Vagina (tissue), 2 donors: ENCODE data around the gene PTPN14. TPM values are rescaled to one million over a fixed set of nuclear protein-coding genes. Genes with fewer than 3 reads are reported as not detected.

Experiments
- DNase-seq, 2 donors: peaks; one replicate each; pipeline ENCODE4 v3.0.0-alpha.2; 2017; ENCODE audit errors: extremely low spot score in 2 of 2
- H3K27ac ChIP-seq: fragments of 200-600 bp; sonication (generic); one replicate; pipeline ENCODE4 v1.5.1; 2019
- H3K27me3 ChIP-seq: fragments of 200-600 bp; sonication (generic); one replicate; pipeline ENCODE4 v1.5.1; 2019
- H3K36me3 ChIP-seq, 2 donors: fragments of 200-600 bp; sonication (generic); one replicate each; pipeline ENCODE4 v1.5.1; 2017 to 2019
- H3K4me1 ChIP-seq: fragments of 200-600 bp; sonication (generic); one replicate; pipeline ENCODE4 v1.5.1; 2019
- H3K4me3 ChIP-seq, 2 donors: fragments of 200-600 bp; sonication (generic); 1 replicate in 1 of 2; 2 replicates in 1 of 2; pipeline ENCODE4 v1.5.1; 2016 to 2019
- H3K9me3 ChIP-seq: fragments of 200-600 bp; sonication (generic); one replicate; pipeline ENCODE4 v1.5.1; 2019
- CTCF ChIP-seq, 3 experiments: fragments of 450-650 bp in 2 of 3; fragments of 200-600 bp in 1 of 3; sonication (generic) in 1 of 3; IDR thresholded peaks; one replicate each; pipeline ENCODE4 v1.5.1; 2017 to 2019; ENCODE audit warnings: antibody characterized with exemption in 3 of 3, mild to moderate bottlenecking in 2 of 3, moderate library complexity in 2 of 3
- POLR2A ChIP-seq, 2 donors: fragments of 450-650 bp; IDR thresholded peaks; one replicate each; pipeline ENCODE4 v1.6.1; 2017; ENCODE audit warnings: antibody characterized with exemption in 2 of 2, mild to moderate bottlenecking in 2 of 2, moderate library complexity in 2 of 2
- POLR2AphosphoS5 ChIP-seq, 2 donors: sonication (generic); formaldehyde crosslinking; IDR thresholded peaks; one replicate each; pipeline ENCODE4 v1.9.0; 2017; ENCODE audit warnings: antibody characterized with exemption in 2 of 2, mild to moderate bottlenecking in 2 of 2, low read depth in 1 of 2; ENCODE audit not compliant: insufficient read depth in 1 of 2
- intact Hi-C: fragments of 100-400 bp; cut with DNase I; formaldehyde crosslinking; loops from one replicate; pipeline ENCODE4 v1.15.1; 2023
- total RNA-seq: library from RNA; depleted of rRNA; stranded (reverse); fragments of >200 nt; gene quantifications from one replicate; pipeline ENCODE4 v1.2.3, GENCODE V29; 2016

PTPN14 gene
- total RNA-seq, 1 donor from 2014 or later, result 24.3 TPM

GRCh38 chr1:214393086-214393485 lies 158.3 kb downstream of the PTPN14 start:
- H3K36me3 ChIP-seq, result peaks cover 0 to 36% of the 10 kb centered on the region in 2 donors

DNA sequence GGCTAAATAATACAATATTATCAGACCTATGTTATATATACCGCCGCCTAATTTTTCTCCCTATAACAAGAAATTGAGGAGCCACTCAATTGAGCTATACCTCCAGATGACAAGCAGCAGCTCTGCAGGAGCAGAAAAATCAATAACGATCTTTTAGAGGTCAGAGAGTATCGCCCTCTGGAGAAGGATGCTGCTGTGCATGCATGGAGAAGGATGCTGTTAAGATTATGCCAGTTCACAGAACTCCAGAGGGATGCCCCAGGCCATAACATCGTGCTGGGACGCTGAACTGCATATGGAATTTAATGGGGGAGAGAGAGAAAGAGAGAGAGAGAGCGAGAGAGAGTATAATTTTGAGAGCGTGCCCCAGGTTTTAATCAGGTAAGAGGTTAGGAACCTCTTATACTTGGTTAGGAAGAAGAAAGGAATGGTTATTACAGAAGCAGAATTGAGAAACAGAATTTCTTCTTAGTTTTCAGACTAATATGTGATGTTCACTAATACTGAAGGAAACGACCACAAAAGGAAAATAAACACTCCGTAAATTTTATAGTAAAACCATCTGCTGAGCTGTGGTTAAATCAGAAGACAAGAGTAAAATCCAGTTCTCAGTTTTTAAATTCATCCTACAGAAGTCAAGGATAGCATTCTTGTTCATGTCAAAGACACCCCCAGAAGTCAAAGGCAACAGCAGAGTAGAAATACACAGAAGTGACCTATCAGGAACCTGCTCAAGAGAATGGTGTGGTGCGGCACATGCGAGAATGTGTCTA lies 159.3 kb downstream of the PTPN14 start:
- H3K27ac ChIP-seq, result no peak overlapping the region
- H3K4me1 ChIP-seq, result no peaks in the 10 kb centered on the region
- no peaks in the 10 kb centered on the region for H3K27me3 ChIP-seq
- no peak overlapping the region for H3K4me3 ChIP-seq
- intact Hi-C loops, result no loop called here
- peaks cover 0 to 31% of the 10 kb centered on the region in 2 donors for H3K36me3 ChIP-seq
- TF ChIP-seq CTCF (IDR thresholded peaks at IDR 0.05) (no peak), POLR2AphosphoS5 (IDR thresholded peaks at IDR 0.05; ENCODE audit: insufficient read depth in 1 of 2, low read depth in 1 of 2) (no peak), POLR2A (IDR thresholded peaks at IDR 0.05) (no peak)
- H3K9me3 ChIP-seq, result no peaks in the 10 kb centered on the region
- DNase-seq, result no peak

More at GRCh38 chr1:214393086-214393485, 158.3 kb downstream of the PTPN14 start:
- H3K4me3 ChIP-seq, result no peak overlapping the region
- intact Hi-C loops, result no loop called here
- H3K4me1 ChIP-seq, result no peaks in the 10 kb centered on the region
- H3K27ac ChIP-seq, result no peak overlapping the region
- no peaks in the 10 kb centered on the region for H3K9me3 ChIP-seq
- H3K27me3 ChIP-seq, result no peaks in the 10 kb centered on the region
- TF ChIP-seq CTCF (IDR thresholded peaks at IDR 0.05) (no peak), POLR2A (IDR thresholded peaks at IDR 0.05) (no peak), POLR2AphosphoS5 (IDR thresholded peaks at IDR 0.05; ENCODE audit: insufficient read depth in 1 of 2, low read depth in 1 of 2) (no peak)
- DNase-seq, result no peak

- DNase-seq, result no peak
- intact Hi-C loops, result no loop called here
- no peaks in the 10 kb centered on the region for H3K9me3 ChIP-seq
- no peak overlapping the region for H3K4me3 ChIP-seq
- no peak for TF ChIP-seq CTCF (IDR thresholded peaks at IDR 0.05)
- no peak for TF ChIP-seq POLR2A (IDR thresholded peaks at IDR 0.05)
- TF ChIP-seq POLR2AphosphoS5 (IDR thresholded peaks at IDR 0.05; ENCODE audit: insufficient read depth in 1 of 2, low read depth in 1 of 2), result no peak
- no peak overlapping the region for H3K27ac ChIP-seq
- H3K27me3 ChIP-seq, result no peaks in the 10 kb centered on the region
- no peaks in the 10 kb centered on the region for H3K4me1 ChIP-seq
- H3K36me3 ChIP-seq, result peaks cover 0 to 21% of the 10 kb centered on the region in 2 donors
These were observed 161.7 kb downstream of the PTPN14 start for GRCh38 chr1:214389734-214390133.

DNA sequence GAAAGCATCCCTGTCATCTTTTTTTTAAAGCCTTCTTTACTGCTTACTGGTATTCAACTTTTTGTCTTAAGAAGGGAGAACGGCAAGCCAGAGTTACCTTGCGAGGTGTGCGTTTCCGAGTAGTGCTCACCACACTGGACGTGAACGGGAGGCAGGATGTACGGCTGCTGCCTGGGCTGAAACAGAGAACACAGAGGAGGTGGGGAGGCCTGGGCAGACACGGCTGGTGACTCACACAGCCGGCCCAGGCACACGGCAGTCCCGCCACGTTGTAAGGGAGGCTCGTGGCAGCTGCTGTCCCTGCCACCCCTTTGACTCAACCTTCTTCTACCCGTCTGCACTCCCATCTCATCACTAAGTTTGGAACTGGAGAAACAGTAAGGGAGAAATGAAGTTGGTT lies 164.7 kb downstream of the PTPN14 start:
- H3K4me1 ChIP-seq, result no peaks in the 10 kb centered on the region
- H3K27me3 ChIP-seq, result no peaks in the 10 kb centered on the region
- H3K36me3 ChIP-seq, result peaks cover 0 to 21% of the 10 kb centered on the region in 2 donors
- intact Hi-C loops, result no loop called here
- H3K4me3 ChIP-seq, result no peak overlapping the region
- no peak for DNase-seq
- TF ChIP-seq POLR2A (IDR thresholded peaks at IDR 0.05), result no peak
- no peak for TF ChIP-seq POLR2AphosphoS5 (IDR thresholded peaks at IDR 0.05; ENCODE audit: insufficient read depth in 1 of 2, low read depth in 1 of 2)
- no peak for TF ChIP-seq CTCF (IDR thresholded peaks at IDR 0.05)
- no peak overlapping the region for H3K27ac ChIP-seq
- H3K9me3 ChIP-seq, result no peaks in the 10 kb centered on the region

GRCh38 chr1:214386333-214386732 lies 165.1 kb downstream of the PTPN14 start:
- no peak for TF ChIP-seq CTCF (IDR thresholded peaks at IDR 0.05)
- TF ChIP-seq POLR2AphosphoS5 (IDR thresholded peaks at IDR 0.05; ENCODE audit: insufficient read depth in 1 of 2, low read depth in 1 of 2), result no peak
- TF ChIP-seq POLR2A (IDR thresholded peaks at IDR 0.05), result no peak
- Histone ChIP-seq H3K27ac (no peak overlapping the region), H3K4me3 (no peak overlapping the region), H3K27me3 (no peaks in the 10 kb centered on the region), H3K4me1 (no peaks in the 10 kb centered on the region), H3K9me3 (no peaks in the 10 kb centered on the region), H3K36me3 (peaks cover 0 to 21% of the 10 kb centered on the region in 2 donors)
- DNase-seq, result no peak
- intact Hi-C loops, result no loop called here
